Mucosa of stomach (tissue), 1 donor: Measurements from ENCODE around the gene KIF21A.

ENCODE experiments used
- H3K27me3 ChIP-seq: one replicate; pipeline ENCODE4 v1.7.0; 2013; ENCODE audit warnings: mild to moderate bottlenecking, low read length; ENCODE audit not compliant: control insufficient read depth, insufficient read depth
- H3K36me3 ChIP-seq: one replicate; pipeline ENCODE4 v1.7.0; 2013; ENCODE audit warnings: low read length; ENCODE audit not compliant: control insufficient read depth, insufficient read depth
- H3K4me1 ChIP-seq: one replicate; pipeline ENCODE4 v1.7.0; 2013; ENCODE audit warnings: mild to moderate bottlenecking, low read length; ENCODE audit not compliant: control insufficient read depth, insufficient read depth
- H3K4me3 ChIP-seq: one replicate; pipeline ENCODE4 v1.7.0; 2013; ENCODE audit warnings: low read length
- H3K9ac ChIP-seq: one replicate; pipeline ENCODE4 v1.7.0; 2013; ENCODE audit warnings: mild to moderate bottlenecking, low read length, moderate library complexity
- H3K9me3 ChIP-seq: one replicate; pipeline ENCODE4 v1.7.0; 2013; ENCODE audit warnings: mild to moderate bottlenecking, low read length, moderate library complexity; ENCODE audit not compliant: control insufficient read depth
- donor health status: Pancreatic carcinoma.

Gene KIF21A

GRCh38 chr12:39372929-39373328, 70.0 kb downstream of the KIF21A start:
- no peaks in the 10 kb centered on the region for H3K27me3 ChIP-seq
- no peaks in the 10 kb centered on the region for H3K9me3 ChIP-seq
- no peak overlapping the region for H3K9ac ChIP-seq
- H3K4me3 ChIP-seq: no peak overlapping the region
- H3K4me1 ChIP-seq: no peaks in the 10 kb centered on the region
- H3K36me3 ChIP-seq: no peaks in the 10 kb centered on the region

GRCh38 chr12:39372204-39372925, 70.6 kb downstream of the KIF21A start:
- no peaks in the 10 kb centered on the region for H3K27me3 ChIP-seq
- no peak overlapping the region for H3K9ac ChIP-seq
- no peaks in the 10 kb centered on the region for H3K9me3 ChIP-seq
- no peaks in the 10 kb centered on the region for H3K36me3 ChIP-seq
- H3K4me3 ChIP-seq: no peak overlapping the region
- no peaks in the 10 kb centered on the region for H3K4me1 ChIP-seq

- Histone ChIP-seq H3K4me3 (no peak overlapping the region), H3K27me3 (no peaks in the 10 kb centered on the region), H3K9me3 (no peaks in the 10 kb centered on the region), H3K9ac (no peak overlapping the region), H3K36me3 (no peaks in the 10 kb centered on the region), H3K4me1 (no peaks in the 10 kb centered on the region)
Measured at GRCh38 chr12:39369756-39370155, 73.2 kb downstream of the KIF21A start.

GRCh38 chr12:39368891-39369290, 74.0 kb downstream of the KIF21A start:
- Histone ChIP-seq H3K36me3 (no peaks in the 10 kb centered on the region), H3K4me3 (no peak overlapping the region), H3K4me1 (no peaks in the 10 kb centered on the region), H3K9ac (no peak overlapping the region), H3K27me3 (no peaks in the 10 kb centered on the region), H3K9me3 (no peaks in the 10 kb centered on the region)

- H3K27me3 ChIP-seq: no peaks in the 10 kb centered on the region
- H3K4me1 ChIP-seq: no peaks in the 10 kb centered on the region
- H3K4me3 ChIP-seq: no peak overlapping the region
- H3K36me3 ChIP-seq: no peaks in the 10 kb centered on the region
- no peak overlapping the region for H3K9ac ChIP-seq
- no peaks in the 10 kb centered on the region for H3K9me3 ChIP-seq
Measured at GRCh38 chr12:39368096-39368495, 74.8 kb downstream of the KIF21A start.

GRCh38 chr12:39367494-39367893, 75.4 kb downstream of the KIF21A start:
- Histone ChIP-seq H3K4me3 (no peak overlapping the region), H3K27me3 (no peaks in the 10 kb centered on the region), H3K36me3 (no peaks in the 10 kb centered on the region), H3K9me3 (no peaks in the 10 kb centered on the region), H3K9ac (no peak overlapping the region), H3K4me1 (no peaks in the 10 kb centered on the region)

GRCh38 chr12:39365364-39366001, 77.4 kb downstream of the KIF21A start:
- Histone ChIP-seq H3K27me3 (no peaks in the 10 kb centered on the region), H3K9me3 (no peaks in the 10 kb centered on the region), H3K4me3 (no peak overlapping the region), H3K9ac (no peak overlapping the region), H3K36me3 (no peaks in the 10 kb centered on the region), H3K4me1 (no peaks in the 10 kb centered on the region)

GRCh38 chr12:39364196-39364595, 78.7 kb downstream of the KIF21A start:
- Histone ChIP-seq H3K9me3 (no peaks in the 10 kb centered on the region), H3K27me3 (no peaks in the 10 kb centered on the region), H3K9ac (no peak overlapping the region), H3K4me3 (no peak overlapping the region), H3K4me1 (no peaks in the 10 kb centered on the region), H3K36me3 (no peaks in the 10 kb centered on the region)

- H3K4me3 ChIP-seq: no peak overlapping the region
- H3K36me3 ChIP-seq: no peaks in the 10 kb centered on the region
- no peaks in the 10 kb centered on the region for H3K9me3 ChIP-seq
- no peaks in the 10 kb centered on the region for H3K27me3 ChIP-seq
- no peak overlapping the region for H3K9ac ChIP-seq
- no peaks in the 10 kb centered on the region for H3K4me1 ChIP-seq
Measured at GRCh38 chr12:39359645-39360044, 83.3 kb downstream of the KIF21A start.

- H3K9me3 ChIP-seq: no peaks in the 10 kb centered on the region
- no peaks in the 10 kb centered on the region for H3K27me3 ChIP-seq
- H3K4me3 ChIP-seq: no peak overlapping the region
- no peaks in the 10 kb centered on the region for H3K36me3 ChIP-seq
- H3K9ac ChIP-seq: no peak overlapping the region
- H3K4me1 ChIP-seq: no peaks in the 10 kb centered on the region
Measured at GRCh38 chr12:39357041-39357440, 85.9 kb downstream of the KIF21A start.

GRCh38 chr12:39355841-39356240, 87.1 kb downstream of the KIF21A start:
- H3K36me3 ChIP-seq: no peaks in the 10 kb centered on the region
- no peaks in the 10 kb centered on the region for H3K9me3 ChIP-seq
- no peak overlapping the region for H3K9ac ChIP-seq
- no peaks in the 10 kb centered on the region for H3K27me3 ChIP-seq
- H3K4me3 ChIP-seq: no peak overlapping the region
- H3K4me1 ChIP-seq: no peaks in the 10 kb centered on the region

GRCh38 chr12:39354955-39355354, 88.0 kb downstream of the KIF21A start:
- Histone ChIP-seq H3K27me3 (no peaks in the 10 kb centered on the region), H3K36me3 (no peaks in the 10 kb centered on the region), H3K4me1 (no peaks in the 10 kb centered on the region)

More at GRCh38 chr12:39354955-39355354, 88.0 kb downstream of the KIF21A start:
- no peak overlapping the region for H3K4me3 ChIP-seq
- no peaks in the 10 kb centered on the region for H3K9me3 ChIP-seq
- H3K9ac ChIP-seq: no peak overlapping the region
